HG03558 (cell line): ENCODE measurements around the gene BIVM.

Experiments
- ATAC-seq: cut with Tn5 transposase; IDR thresholded peaks from one replicate; pipeline ENCODE4 v1.9.1; 2021; ENCODE audit warnings: moderate number of reproducible peaks; ENCODE audit not compliant: unreplicated experiment; ENCODE audit errors: extremely low read depth

BIVM gene

DNA sequence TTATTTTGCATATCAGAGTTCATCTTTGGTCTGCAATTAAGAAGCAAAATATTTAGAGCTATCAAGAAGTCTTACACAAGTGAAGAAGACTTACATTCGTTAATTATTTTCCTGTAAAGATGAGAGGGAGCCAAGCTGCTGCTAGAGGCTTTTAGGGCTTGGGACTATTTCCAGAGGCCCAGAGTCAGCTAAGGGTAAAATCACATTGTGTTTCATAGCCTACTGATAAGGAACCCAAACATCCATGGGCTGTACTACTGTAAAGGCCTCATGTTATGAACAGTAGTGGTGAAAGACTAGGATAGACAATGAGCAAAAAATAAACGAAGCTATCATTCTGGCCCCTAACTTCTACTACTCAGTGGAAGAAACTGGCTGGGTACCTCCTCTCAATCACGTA is 14.4 kb upstream of the BIVM start:
- ATAC-seq, result no peak

DNA sequence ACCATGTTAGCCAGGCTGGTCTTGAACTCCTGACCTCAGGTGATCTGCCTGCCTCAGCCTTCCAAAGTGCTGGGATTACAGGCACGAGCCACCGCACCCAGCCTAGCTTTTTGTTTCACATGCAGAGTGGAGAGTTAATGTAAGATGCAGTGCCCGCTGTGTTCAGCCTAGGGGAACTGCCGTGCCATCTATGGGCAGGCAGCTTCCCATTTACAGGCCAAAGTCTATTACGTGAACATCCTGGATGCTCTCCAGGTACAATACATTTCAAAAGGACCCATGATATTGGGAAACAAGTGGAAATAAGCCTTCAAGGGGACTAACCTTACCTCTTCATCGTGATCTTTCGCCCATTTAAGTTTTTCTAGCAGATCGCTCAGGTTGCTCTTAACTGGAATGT is 10.2 kb upstream of the BIVM start:
- no peak for ATAC-seq

DNA sequence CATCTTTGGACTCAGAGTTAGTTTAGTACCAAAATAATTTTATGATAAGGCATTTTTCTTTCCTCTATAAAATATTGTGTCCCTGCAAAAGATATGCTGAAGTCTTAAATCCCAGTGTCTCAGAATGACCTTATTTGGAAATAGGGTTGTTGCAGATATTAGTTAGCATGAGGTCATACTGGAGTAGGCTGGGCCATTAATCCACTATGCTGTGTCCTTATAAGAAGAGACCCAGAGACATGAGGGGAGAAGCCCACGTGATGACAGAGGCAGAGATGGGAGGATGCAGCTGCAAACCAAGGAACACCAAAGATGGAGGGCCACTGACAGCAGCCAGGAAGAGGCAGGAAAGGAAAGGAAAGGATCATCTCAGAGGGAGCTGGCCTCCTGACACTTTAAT is 6.5 kb upstream of the BIVM start:
- ATAC-seq, result no peak

DNA sequence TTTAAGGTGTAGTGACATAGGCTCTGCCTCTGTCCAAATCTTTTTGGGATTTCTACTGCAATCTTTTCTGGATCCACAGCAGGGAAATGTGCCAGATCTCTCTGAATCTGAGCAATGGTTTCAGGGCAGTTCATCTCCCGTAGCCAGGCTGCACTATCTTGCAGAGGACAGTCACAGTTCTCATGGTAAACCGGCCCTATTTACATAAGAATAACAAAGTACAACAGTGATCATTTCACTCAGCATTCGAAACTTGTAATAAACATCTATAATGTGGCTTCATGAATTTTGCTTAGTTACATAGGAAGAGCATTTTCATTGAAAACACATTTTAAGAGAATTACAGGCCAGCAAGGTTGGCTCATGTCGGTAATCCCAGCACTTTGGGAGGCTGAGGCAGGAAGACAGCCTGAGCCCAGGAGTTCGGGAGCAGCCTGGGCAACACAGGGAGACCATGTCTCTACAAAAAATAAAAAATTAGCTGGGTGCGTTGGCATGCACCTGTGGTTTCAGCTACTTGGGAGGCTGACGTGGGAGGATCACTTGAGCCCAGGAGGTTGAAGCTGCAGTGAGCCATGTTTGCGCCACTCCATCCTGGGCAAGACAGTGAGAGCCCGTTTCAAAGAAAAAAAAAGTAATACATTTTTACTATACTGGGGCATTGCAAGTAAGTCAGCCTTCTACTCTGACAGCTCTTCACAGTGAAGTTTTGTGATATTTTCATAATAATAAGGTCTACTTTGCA is 5.1 kb upstream of the BIVM start:
- ATAC-seq, result no peak

DNA sequence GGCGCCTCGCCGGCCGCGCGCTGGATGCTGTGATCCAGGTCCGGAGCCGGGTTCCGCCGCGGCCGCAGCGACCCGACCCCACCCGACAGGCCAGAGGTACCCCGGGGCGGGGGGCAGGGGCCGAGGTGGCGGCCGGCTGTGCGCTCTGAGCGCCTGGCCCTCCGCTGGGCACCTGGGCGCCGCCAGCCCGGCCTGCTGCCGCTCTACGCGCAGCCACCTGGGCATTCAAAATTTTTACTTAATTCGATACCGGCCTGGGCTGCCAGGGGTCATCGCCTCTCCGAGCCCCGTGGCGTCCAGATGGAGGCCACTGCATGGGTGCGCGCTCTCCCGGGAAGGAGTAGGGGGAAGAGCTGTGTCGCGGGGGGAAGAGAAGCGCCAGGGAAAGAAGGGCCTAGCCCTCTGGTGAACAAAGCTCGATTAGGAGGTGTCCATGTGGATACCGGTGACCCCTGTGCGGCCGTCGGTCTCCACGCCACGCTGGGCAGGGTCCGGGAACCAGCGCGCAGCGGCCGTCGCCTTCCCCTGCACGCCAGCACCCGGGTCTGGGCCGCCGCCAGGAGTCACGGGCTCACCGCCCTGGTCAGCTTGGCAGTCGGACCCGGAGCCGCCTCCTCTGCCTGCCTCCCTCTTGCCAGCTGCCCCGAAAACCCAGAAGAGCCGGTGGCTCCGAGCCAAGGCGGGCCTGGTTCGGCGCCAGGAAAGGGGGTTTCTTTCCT is 666 bp downstream of the BIVM start:
- no peak for ATAC-seq

DNA sequence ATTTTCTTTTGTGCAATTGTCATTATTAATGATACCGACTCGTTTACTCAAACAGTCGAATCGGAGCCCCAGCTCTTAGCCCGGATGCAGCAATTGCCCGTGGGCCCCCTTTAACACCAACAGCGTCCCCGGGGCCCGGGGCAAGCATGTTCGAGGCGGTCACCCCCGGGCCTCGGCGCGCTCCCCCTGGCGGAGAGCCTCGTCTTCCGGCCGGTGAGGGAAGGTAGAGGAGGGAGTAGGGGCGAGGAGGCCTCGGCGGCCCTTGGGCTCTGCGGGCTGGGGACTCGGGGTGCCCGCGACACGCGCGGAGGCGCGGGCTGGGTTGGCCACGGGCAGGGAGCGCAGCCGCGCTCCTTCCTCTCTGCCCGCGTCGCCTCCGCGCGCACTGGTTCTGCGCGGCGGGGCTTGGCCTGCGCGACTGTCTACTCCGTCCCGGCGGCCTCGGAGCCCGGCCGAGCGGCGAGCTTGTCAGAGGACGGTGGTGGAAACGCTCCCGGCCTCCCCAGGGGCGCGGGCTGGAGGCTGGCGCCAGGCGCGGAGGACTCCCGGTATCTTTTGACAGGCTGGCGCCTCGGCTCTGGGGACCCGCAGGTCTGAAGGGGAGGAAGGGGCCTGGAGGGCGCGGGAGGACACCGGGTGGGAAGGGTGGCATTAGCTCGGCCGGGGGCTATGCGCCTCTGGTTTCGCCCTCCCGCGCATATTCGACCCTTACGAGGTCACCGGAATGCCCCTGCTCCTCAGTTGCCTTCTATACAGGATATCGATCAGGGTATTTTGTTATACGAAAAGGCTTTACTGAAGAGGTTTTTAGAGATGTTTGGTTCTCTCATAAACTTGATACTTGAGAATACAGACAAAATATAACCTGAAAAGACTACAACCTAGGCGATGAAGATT is 1.5 kb downstream of the BIVM start:
- peak; percentile 58 for ATAC-seq

DNA sequence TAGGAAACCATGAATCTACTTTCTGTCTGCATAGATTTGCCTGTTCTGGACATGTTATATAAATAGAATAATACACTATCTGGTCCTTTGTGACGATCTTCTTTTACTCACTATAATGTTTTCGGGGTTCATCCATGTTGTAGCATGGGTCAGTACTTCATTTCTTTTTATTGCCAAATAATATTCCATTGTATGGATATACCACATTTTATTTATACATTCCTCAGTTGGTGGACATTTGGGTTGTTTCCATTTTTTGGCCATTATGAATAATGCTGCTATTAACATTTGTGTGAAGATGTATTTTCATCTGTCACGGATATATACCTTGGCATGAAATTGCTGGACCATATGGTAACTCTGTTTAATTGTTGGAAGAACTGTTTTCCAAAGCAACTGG is 6.8 kb downstream of the BIVM start:
- no peak for ATAC-seq

DNA sequence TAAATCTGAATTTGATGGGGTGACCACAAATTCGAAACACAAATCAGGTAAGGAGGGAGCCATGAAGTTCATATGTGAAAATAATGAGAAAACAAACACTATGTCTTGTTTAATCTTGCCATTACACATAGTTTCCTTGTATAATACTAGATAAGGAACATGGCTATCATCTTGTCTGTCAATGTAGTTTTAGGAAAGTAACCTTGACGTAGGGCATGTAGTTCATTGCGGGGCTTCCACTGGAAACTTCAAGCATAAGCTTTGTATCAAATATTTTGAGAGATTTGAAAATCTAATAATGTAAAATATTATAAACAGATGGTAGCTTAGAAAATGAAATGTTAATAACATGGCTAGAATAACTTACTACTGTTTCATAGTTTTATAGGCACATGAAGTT is 8.8 kb downstream of the BIVM start:
- ATAC-seq, result no peak

DNA sequence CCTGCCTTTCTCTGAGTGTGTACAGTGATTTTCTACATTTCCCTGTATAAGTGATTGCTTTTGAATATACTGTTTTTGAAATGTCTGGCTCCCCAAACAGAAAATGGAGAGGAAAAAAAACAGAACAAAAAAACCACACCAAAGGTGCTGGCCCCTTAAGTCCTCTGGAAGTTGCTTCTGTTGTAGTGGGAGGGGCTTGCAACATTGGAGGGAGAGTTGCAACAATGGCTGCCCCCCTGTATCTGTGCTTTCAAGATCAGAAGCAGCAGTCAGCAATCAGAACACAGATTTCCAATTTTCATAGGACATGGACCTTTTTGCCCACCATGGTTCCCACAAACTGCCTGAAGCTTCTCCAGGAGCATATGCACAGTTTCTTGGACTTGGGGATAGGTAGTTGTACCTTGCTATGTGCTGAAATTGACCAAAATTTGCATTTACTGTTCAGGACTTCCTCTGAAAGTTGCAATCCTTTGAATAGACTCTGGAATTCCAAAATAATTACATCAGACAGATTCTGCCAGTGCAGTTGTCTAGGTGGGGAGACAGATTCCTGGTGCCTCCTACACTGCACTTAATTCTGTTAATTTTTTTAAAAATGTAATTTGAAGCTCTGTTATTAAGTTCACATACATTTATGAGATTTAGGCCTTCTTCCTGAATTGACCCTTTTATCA is 13.8 kb downstream of the BIVM start:
- no peak for ATAC-seq

DNA sequence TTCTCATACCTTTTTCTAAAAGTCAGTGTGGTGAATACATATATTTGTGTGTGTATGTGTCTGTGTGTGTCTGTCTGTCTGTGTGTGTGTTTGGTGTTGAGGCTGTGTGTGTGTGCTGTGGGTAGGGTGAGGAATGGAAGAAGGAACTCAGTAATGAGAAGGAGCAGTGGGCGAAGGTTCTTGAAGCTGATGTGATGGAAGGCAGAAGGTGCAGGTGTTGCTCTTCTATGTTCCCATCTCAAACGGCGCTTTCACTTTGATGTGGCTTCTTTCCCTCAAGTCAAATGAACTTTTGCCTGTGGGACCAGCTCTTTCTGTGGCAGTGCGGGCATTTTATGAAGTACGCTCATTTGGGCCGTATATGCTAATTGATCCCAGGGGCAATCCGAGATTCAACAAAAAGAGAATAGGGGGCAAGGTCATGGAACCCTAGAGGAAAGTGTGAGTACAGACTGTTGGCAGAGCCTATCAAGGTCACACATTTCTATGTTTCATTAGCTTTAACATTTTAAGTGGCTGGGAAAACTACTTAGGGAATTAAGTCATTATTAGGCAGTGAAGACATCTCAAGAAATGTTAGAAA is 15.2 kb downstream of the BIVM start:
- ATAC-seq, result no peak

DNA sequence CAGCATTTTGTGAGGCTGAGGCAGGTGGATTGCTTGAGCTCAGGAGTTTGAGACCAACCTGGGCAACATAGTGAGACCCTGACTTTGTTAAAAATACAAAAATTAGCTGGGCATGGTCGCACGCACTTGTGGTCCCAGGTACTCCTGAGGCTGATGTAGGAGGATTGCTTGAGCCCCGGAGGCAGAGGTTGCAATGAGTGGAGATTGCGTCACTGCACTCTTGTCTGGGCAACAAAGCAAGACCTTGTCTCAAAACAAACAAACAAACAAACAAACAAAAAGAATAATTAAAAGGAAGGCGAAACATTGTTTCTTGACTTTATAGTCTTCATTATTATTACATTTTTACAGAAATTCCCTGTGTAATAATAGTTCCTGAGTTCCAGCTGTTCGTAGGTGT is 15.9 kb downstream of the BIVM start:
- no peak for ATAC-seq

DNA sequence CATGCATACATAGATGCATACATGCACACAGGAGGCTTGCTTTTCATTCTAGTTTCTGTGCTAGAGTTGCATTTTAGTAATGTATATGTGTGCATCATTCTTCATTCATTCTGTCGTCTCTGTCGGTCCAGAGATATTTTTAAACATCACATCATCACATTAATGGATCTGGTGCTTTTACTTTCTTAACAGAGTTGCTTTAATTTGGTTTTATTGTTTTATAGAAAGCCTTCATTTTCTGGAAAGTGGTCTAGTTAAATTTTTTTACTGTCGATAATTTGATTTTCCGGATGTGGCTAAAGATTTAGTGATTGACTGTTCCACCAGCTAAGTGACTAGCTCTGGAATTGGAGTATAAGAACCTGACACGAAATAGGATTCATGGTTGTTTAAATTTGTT is 16.9 kb downstream of the BIVM start:
- no peak for ATAC-seq

DNA sequence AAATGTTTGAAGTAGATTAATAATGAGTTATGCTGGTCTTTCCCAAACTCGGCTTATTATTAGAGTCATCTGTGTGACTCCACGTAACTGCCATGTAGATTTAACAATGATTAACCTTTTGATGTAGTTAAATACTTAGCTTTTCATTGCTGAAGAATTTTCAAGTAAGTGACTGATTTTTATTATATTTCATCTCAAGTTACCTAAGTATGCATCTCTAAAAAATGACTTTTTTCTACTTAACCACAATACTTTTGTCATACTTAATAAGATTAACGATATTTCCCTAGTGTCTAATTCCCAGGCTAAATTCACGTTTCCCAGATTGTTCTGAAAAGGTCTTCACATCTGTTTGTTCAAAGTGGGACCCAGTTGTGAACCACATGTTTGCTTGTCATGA is 17.8 kb downstream of the BIVM start:
- ATAC-seq, result no peak

DNA sequence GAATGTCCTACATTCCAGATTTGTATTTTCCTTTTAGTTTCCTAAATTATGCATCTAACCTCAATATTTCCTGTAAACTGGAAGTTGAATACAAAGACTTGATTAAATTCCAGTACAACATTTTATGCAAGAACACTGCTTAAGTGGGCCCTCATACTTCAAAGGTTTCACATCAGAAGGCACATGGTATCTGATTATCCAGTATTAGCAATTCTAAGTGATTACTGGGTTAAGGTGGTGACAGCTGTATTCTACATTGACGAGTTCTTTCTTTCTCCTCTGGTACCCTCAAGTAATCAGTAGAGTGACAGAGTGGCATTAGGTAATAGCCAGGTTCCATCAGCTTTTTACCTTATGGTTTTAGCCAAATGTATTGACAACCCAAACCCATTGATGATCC is 18.3 kb downstream of the BIVM start:
- ATAC-seq, result no peak

DNA sequence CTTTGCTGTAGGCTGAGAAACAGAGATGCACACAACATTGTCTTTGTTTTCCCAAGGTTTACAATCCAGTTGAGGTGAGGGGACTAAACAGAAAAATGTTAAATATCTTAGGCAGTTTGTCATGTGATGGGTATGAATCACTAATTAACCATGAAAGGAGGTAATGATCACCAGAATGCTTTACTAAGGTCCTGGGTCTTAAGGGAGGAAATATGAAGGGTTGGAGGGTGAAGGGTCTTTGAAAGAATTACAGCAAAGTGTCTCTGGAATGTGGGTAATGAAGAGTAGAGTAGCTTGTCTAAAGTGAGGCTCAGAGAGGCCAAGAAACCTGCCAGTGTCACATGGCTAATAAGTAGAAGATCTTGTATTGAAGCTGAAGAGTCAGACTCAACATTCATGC is 19.0 kb downstream of the BIVM start:
- ATAC-seq, result no peak

DNA sequence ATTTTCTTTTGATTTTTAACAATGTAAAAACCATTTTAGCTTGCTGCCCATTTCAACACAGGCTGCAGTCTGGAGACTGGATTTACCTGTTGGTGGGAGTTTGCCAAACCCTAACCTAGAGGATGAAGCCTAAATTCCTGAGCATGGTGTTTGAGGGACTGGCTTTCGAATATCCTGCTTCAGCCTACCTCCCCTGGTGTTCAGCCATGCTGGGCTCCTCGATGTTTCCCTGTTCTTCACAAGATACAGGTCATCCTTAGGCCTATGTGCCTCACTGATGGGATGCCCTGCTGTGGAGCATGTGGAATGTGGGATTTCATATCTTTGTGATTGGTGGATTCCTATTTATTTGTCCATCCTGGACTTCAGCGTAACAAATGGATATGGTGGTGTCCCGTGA is 26.5 kb downstream of the BIVM start:
- no peak for ATAC-seq

DNA sequence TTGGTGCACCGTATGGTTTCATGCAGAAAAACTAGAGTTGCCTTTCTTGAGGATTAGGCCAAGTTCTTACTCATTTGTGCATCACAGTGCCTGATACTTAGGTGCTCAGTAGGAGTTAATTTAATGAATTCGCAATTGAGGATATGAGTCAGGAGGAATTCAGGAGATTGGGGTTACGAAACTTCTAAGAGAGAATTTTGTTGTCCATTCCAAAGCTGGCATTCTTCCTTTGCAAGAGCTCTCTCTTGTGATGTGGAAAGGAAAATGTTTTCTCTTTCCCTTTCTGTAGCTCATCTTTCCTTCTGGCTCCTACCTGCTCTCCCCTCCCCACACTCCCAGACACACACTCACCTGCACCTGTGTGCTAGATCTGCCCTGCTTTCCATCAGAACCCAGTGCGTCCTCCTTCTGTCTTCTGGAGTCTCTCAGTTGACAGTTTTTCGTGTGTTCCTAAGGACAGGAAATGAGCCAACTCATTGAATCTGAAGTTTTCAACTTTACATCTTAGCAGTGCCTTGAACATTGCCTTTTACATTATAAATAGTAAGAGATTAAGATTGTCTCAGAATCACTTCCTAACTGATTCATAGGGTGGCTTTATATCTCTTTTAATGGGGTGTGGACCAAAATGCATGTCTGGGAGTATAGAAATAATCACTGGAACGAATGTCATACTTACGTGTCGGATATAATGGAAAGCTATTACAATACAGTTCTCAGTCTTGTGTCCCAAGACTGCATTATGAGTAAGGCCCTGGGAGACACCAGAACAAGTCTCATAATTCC is 27.2 kb downstream of the BIVM start:
- ATAC-seq, result no peak

DNA sequence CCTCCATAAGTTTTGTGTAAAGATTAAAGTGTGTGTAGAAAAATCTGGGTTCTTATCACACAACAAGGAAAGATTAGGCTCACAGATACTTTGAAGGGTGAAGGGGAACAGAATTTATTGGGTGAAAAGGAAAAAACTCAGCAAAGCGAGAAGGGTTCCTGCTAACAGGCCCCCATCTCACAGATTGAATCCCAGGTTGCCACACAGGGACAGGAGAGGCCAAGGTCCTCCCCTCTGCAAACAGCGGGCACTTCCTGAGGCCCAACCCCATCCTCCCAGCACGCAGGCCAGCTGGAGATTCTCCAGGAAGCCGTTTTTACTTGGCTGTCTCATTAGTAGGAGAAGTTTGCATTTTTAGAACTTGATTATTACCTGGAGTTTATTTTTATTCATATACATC is 31.7 kb downstream of the BIVM start:
- ATAC-seq, result no peak

DNA sequence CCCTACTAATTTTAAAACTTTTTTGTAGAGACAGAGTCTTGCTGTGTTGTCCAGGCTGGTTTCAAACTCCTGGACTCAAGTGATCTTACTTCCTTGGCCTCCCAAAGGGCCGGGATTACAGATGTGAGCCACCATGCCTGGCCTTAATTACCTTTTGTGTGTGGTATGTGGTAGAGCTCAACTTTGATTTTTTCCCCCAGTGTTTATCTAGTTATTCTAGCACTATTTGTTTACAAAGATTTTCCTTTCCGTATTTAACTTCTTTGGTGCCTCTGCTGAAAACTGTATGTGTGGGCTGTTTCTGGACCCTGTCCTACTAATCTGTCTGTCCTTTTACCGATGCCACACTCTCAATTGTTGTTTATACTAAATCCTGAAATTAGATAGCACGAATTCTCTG is 37.6 kb downstream of the BIVM start:
- ATAC-seq, result no peak
